Stimulated activated CD4-positive, alpha-beta T cell treated with anti-CD3 and anti-CD28 coated beads, TNF-alpha, amount 100 ng/mL, for 1 hour (primary cell): Measurements from ENCODE around the gene SIPA1L3.

Experiments used
- DNase-seq, 3 donors: peaks; one replicate each; pipeline ENCODE4 v3.0.0-alpha.2; 2020; ENCODE audit warnings: low read depth in 3 of 3, low spot score in 1 of 3

SIPA1L3 gene

GRCh38 chr19:37998801-37999308 is 91.8 kb downstream of the SIPA1L3 start:
- DNase-seq: no peak

- no peak for DNase-seq
Measured at GRCh38 chr19:37999309-38000213, 92.6 kb downstream of the SIPA1L3 start.

GRCh38 chr19:38001158-38001781 is 94.3 kb downstream of the SIPA1L3 start:
- DNase-seq: no peak

- DNase-seq: no peak
Measured at GRCh38 chr19:38003438-38004185, 96.6 kb downstream of the SIPA1L3 start.

- DNase-seq: no peak
Measured at GRCh38 chr19:38004186-38004520, 97.1 kb downstream of the SIPA1L3 start.

GRCh38 chr19:38004521-38005223 is 97.7 kb downstream of the SIPA1L3 start:
- DNase-seq: no peak

GRCh38 chr19:38005224-38005614 is 98.2 kb downstream of the SIPA1L3 start:
- no peak for DNase-seq

GRCh38 chr19:38006361-38007045 is 99.5 kb downstream of the SIPA1L3 start:
- no peak for DNase-seq

- DNase-seq: no peak
Measured at GRCh38 chr19:38009650-38010242, 102.7 kb downstream of the SIPA1L3 start.

GRCh38 chr19:38011426-38011825 is 104.4 kb downstream of the SIPA1L3 start:
- no peak for DNase-seq

- DNase-seq: no peak
Measured at GRCh38 chr19:38012290-38012689, 105.3 kb downstream of the SIPA1L3 start.

GRCh38 chr19:38012944-38013343 is 105.9 kb downstream of the SIPA1L3 start:
- no peak for DNase-seq

- no peak for DNase-seq
Measured at GRCh38 chr19:38013913-38014580, 107.0 kb downstream of the SIPA1L3 start.

GRCh38 chr19:38015216-38015615 is 108.2 kb downstream of the SIPA1L3 start:
- no peak for DNase-seq

- DNase-seq: no peak
Measured at GRCh38 chr19:38015761-38016160, 108.8 kb downstream of the SIPA1L3 start.

- DNase-seq: no peak
Measured at GRCh38 chr19:38017401-38018151, 110.6 kb downstream of the SIPA1L3 start.

- no peak for DNase-seq
Measured at GRCh38 chr19:38018694-38019395, 111.8 kb downstream of the SIPA1L3 start.

GRCh38 chr19:38019396-38019724 is 112.4 kb downstream of the SIPA1L3 start:
- no peak for DNase-seq
